Ovary (tissue), 9 donors: ENCODE results near the gene ZSWIM5. TPM values are rescaled to one million over a fixed set of nuclear protein-coding genes. Genes with fewer than 3 reads are reported as not detected.

ENCODE experiments used
- DNase-seq, 5 donors: peaks; one replicate each; pipeline ENCODE4 v3.0.0-alpha.2; 2019 to 2020
- H3K27ac ChIP-seq, 2 donors: fragments of 200-600 bp; one replicate each; pipeline versions ENCODE4 v1.5.1 to v1.8.0; 2019 to 2022
- H3K27me3 ChIP-seq: fragments of 200-600 bp; one replicate; pipeline ENCODE4 v1.8.0; 2022
- H3K36me3 ChIP-seq: fragments of 200-600 bp; sonication (generic); one replicate; pipeline ENCODE4 v1.5.1; 2019
- H3K4me1 ChIP-seq: one replicate; pipeline ENCODE4 v1.8.1; 2013; ENCODE audit warnings: mild to moderate bottlenecking, moderate library complexity; ENCODE audit not compliant: insufficient read depth
- H3K4me3 ChIP-seq: fragments of 200-600 bp; sonication (generic); one replicate; pipeline ENCODE4 v1.5.1; 2017
- H3K9me3 ChIP-seq, 2 donors: fragments of 200-600 bp in 1 of 2; sonication (generic) in 1 of 2; one replicate each; pipeline versions ENCODE4 v1.5.1 to v1.8.1; 2013 to 2019; ENCODE audit warnings: mild to moderate bottlenecking in 1 of 2, moderate library complexity in 1 of 2
- EP300 ChIP-seq: sonication (generic); formaldehyde crosslinking; IDR thresholded peaks from one replicate; pipeline ENCODE4 v1.6.1; 2017; ENCODE audit warnings: antibody characterized with exemption
- POLR2A ChIP-seq: fragments of 450-650 bp; IDR thresholded peaks from one replicate; pipeline ENCODE4 v1.6.1; 2017; ENCODE audit warnings: antibody characterized with exemption, mild to moderate bottlenecking, moderate library complexity
- whole genome bisulfite sequencing, 3 donors: extraction: QIAGEN DNeasy Blood & Tissue Kit in 1 of 3; methylation state at CpG; one replicate each; pipeline versions ENCODE4 v1.1.5 to v1.1.7; 2013 to 2017; 5-methylcytosine and 5-hydroxymethylcytosine counted together
- intact Hi-C, 4 donors: fragments of 100-400 bp; cut with DNase I; formaldehyde crosslinking; loops; one replicate each; pipeline versions ENCODE4 v1.11.0 to v1.15.1; 2022 to 2023
- polyA plus RNA-seq, 2 donors: library from polyadenylated mRNA; stranded (reverse); fragments of 200-250 nt in 1 of 2; fragments of 350-450 nt in 1 of 2; fragmentation: Illumina TruSeq in 1 of 2; extraction: RNeasy Lipid Tissue Mini Kit (QIAGEN cat#74804) in 1 of 2; gene quantifications; one replicate each; pipeline ENCODE4 v1.2.3, GENCODE V29; 2013 to 2014
- total RNA-seq, 7 donors: library from RNA; depleted of rRNA in 2 of 7; stranded (reverse); fragments of >200 nt in 2 of 7; fragmentation: NEBNext Ultra II Directional in 3 of 7; extraction: Animal tissue kit (Norgen Biotek cat#: 25700) in 3 of 7; gene quantifications; one replicate each; pipeline versions ENCODE4 v1.1.0 to v1.2.4, GENCODE V29; 2016 to 2023
- TF ChIP-seq, protein P1 (sequence below), 3 donors: fragments of 450-650 bp in 2 of 3; fragments of 200-600 bp in 1 of 3; IDR thresholded peaks; one replicate each; pipeline versions ENCODE4 v1.5.1 to v1.8.0; 2016 to 2022; ENCODE audit warnings: antibody characterized with exemption in 3 of 3, mild to moderate bottlenecking in 1 of 3
- donor health status: DM: no; HTN: no; CAD: no; lungs with moderate emphysema.
- donor health status: DM: no; HTN: no; CAD: no.
- donor health status: Bipolar disorder and iron deficiency.
- donor health status: DM: yes; HTN: yes; CAD: no.
- donor health status: DM: no; HTN: no; CAD: no.
- donor health status: DM: yes; HTN: yes; CAD: no.

The ZSWIM5 gene
- total and polyA plus RNA-seq, 9 donors, result 6.0 to 13.3 (median 10.0) TPM

DNA sequence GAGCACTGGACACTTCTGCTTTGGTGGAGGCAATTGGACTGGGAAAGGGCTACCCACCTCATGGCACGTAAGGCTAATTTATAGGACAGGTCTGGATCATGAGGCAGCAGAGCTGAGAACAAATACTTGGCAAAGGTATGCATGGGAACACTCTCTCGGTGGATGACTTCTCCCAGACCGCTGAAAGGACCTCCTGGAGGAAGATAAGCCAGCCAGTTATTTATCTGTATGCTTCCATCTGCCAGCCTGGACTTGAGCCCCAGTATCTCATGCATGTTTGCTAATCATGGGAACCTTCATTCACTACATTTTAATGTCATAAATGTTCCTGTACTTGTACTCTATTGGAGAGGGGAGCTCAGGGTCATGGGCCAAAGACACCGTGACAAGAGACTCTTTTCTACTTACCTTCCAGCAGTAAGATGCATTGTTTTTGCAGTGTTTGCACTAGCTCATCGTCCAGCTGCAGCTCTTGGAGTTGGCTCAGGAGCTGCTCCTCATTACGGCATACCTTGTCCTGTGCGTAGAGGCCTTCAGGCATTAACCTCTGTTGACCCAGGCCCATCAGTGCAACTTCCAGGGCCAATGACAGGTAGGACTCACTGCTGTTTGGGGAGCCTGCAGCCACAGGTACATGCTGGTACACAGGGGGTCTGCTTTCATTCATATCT, 170.6 kb downstream of the ZSWIM5 start:
- Histone ChIP-seq H3K27me3 (no peaks in the 10 kb centered on the region), H3K4me1 (no peaks in the 10 kb centered on the region), H3K9me3 (no peaks in the 10 kb centered on the region), H3K36me3 (no peaks in the 10 kb centered on the region), H3K4me3 (no peak overlapping the region), H3K27ac (no peak overlapping the region)
- intact Hi-C loops, result no loop called here
- WGBS, 3 donors, result 78 to 82% (median 78%) methylated on average over 7 of the region's 7 CpGs
- no peak for DNase-seq
- TF ChIP-seq POLR2A, result no peak
- TF ChIP-seq EP300, result no peak
- TF ChIP-seq, protein P1, sequence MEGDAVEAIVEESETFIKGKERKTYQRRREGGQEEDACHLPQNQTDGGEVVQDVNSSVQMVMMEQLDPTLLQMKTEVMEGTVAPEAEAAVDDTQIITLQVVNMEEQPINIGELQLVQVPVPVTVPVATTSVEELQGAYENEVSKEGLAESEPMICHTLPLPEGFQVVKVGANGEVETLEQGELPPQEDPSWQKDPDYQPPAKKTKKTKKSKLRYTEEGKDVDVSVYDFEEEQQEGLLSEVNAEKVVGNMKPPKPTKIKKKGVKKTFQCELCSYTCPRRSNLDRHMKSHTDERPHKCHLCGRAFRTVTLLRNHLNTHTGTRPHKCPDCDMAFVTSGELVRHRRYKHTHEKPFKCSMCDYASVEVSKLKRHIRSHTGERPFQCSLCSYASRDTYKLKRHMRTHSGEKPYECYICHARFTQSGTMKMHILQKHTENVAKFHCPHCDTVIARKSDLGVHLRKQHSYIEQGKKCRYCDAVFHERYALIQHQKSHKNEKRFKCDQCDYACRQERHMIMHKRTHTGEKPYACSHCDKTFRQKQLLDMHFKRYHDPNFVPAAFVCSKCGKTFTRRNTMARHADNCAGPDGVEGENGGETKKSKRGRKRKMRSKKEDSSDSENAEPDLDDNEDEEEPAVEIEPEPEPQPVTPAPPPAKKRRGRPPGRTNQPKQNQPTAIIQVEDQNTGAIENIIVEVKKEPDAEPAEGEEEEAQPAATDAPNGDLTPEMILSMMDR (IDR thresholded peaks at IDR 0.05), result no peak

DNA sequence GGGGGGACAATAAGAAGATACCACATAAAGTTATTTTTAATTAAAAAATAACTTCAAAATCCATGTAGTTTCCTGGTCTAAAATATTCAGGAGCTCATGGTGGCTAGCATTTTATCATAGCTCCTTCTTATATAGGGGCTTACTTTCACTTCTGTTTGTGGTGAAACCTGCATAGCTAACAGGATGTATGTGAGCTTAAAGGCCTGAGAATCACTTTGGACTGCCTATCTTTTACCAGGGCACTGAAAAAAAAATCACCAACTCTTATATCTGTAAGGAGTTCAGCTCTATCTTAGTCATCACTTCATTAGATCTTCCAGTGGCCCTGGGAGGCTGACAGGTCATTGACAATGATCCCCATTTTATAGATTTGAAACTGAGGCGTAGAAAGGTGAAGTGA, 173.0 kb downstream of the ZSWIM5 start:
- no peak overlapping the region for H3K4me3 ChIP-seq
- H3K4me1 ChIP-seq, result no peaks in the 10 kb centered on the region
- no peak overlapping the region for H3K27ac ChIP-seq
- DNase-seq, result no peak
- intact Hi-C loops, result no loop called here
- no peaks in the 10 kb centered on the region for H3K9me3 ChIP-seq
- no peak for TF ChIP-seq EP300
- TF ChIP-seq, protein P1 (IDR thresholded peaks at IDR 0.05), result no peak
- no peak for TF ChIP-seq POLR2A
- WGBS, 3 donors, result 97 to 100% (median 99%) methylated on average over 1 of the region's 1 CpG
- H3K36me3 ChIP-seq, result no peaks in the 10 kb centered on the region
- no peaks in the 10 kb centered on the region for H3K27me3 ChIP-seq

DNA sequence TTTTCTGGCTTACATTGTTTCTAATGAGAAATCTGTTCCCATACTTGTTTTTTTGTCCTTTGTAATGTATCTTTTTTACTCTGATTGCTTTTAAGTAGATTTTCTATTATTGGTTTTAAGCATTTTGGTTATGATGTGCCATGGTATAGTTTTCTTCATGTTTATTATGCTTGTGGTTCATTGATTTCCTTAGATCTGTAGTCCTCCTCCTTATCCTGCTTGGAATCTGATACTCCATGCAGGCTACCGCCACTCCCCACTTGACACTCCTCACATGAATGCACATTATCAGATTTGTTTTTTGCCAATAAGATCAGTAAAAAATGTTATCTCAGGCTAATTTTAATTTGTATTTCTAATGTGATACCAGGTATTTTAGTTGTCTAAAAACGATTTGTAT, 173.6 kb downstream of the ZSWIM5 start:
- intact Hi-C loops, result no loop called here
- Histone ChIP-seq H3K4me3 (no peak overlapping the region), H3K9me3 (no peaks in the 10 kb centered on the region), H3K4me1 (no peaks in the 10 kb centered on the region), H3K27me3 (no peaks in the 10 kb centered on the region), H3K36me3 (no peaks in the 10 kb centered on the region), H3K27ac (no peak overlapping the region)
- DNase-seq, result no peak
- no peak for TF ChIP-seq EP300
- TF ChIP-seq POLR2A, result no peak
- TF ChIP-seq, protein P1 (IDR thresholded peaks at IDR 0.05), result no peak
- WGBS, 3 donors, result 86 to 92% (median 89%) methylated on average over 2 of the region's 2 CpGs

DNA sequence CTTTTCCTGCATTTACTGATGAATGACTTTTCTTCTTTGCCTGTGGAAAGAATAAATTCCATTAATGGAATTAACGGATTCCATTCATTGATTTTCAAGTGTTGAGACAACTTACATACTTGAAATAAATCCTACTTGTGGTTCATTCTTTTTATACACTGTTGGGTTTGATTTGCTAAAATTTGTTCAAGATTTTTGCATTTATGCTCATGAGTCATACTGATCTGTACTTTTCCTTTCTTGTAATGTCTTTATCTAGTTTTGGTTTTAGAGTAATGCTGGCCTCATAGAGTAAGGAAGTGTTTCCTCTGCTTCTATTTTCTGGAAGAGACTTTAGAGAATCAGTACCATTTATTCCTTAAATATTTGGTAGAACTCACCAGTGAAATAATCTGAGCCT, 180.0 kb downstream of the ZSWIM5 start:
- WGBS, 3 donors, result 87 to 96% (median 88%) methylated on average over 1 of the region's 1 CpG

More for the DNA sequence above, 180.0 kb downstream of the ZSWIM5 start:
- Histone ChIP-seq H3K9me3 (no peaks in the 10 kb centered on the region), H3K36me3 (no peaks in the 10 kb centered on the region), H3K4me1 (no peaks in the 10 kb centered on the region), H3K27me3 (no peaks in the 10 kb centered on the region), H3K4me3 (no peak overlapping the region), H3K27ac (no peak overlapping the region)
- DNase-seq, result no peak
- TF ChIP-seq POLR2A (no peak), EP300 (no peak)
- TF ChIP-seq, protein P1 (IDR thresholded peaks at IDR 0.05), result no peak
- intact Hi-C loops, result no loop called here
